Measurements from ENCODE around the gene KRTAP12-3. TPM values are rescaled to one million over a fixed set of nuclear protein-coding genes. Genes with fewer than 3 reads are reported as not detected.

The KRTAP12-3 gene
- total and polyA plus RNA-seq, 10 of the 15 experiments (the other 5 are each of a cell fraction or from before 2014, with no cell fraction given) = not detected

DNA sequence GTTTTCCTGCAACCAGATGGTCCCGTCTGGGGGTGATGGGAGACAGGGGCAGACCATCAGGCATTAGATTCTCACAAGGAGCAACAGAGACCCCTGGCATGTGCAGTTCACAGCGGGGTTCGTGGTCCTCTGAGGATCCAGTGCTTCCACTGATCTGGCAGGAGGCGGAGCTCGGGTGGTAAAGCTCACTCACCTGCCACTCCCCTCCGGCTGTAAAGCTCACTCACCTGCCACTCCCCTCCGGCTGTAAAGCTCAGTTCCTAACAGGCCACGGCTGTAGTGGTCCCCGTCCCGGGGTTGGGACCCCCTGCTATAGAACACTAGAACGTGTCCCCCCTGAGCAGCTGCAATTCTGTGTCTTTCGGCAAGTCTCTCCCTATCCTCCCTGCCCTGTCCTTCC is 43.8 kb downstream of the KRTAP12-3 start:
- DNase-seq (ENCODE audit: low read depth, low spot score) (no peak), ATAC-seq (no peak), FAIRE-seq (no peak)
- peaks cover 2 to 5% of the 10 kb centered on the region in 2 experiments; a peak in 3 of 4 replicates for H3K27me3 ChIP-seq (replicated peaks in 1 of 2; ENCODE audit: control insufficient read depth in 2 of 2, insufficient read depth in 2 of 2, low read length in 1 of 2)
- POLR2A ChIA-PET = interaction anchor here (0.6 kb wide), 1 partner anchor 1021 kb away, joined by 4 read pairs; no protein-coding TSS in a partner anchor
- CTCF ChIA-PET = no interaction called here
- no peak overlapping the region for H3K4me2 ChIP-seq (ENCODE audit: control insufficient read depth, insufficient read depth)
- H3K36me3 ChIP-seq (ENCODE audit: control insufficient read depth in 2 of 2, insufficient read depth in 2 of 2, low read length in 1 of 2) = no peaks in the 10 kb centered on the region
- TF ChIP-seq FOXM1 (IDR thresholded peaks at IDR 0.05; ENCODE audit: low read depth, low read length) (no peak), LARP7 (IDR thresholded peaks at IDR 0.05) (no peak), MYC (IDR thresholded peaks at IDR 0.05; ENCODE audit: insufficient read depth, insufficient read length, insufficient replicate concordance, low read length, severe bottlenecking) (no peak), SMC3 (IDR thresholded peaks at IDR 0.05; ENCODE audit: borderline replicate concordance, low read length) (no peak), PAX8 (IDR thresholded peaks at IDR 0.05) (no peak), TCF7 (IDR thresholded peaks at IDR 0.05; ENCODE audit: borderline replicate concordance) (no peak), RAD21 (IDR thresholded peaks at IDR 0.05; ENCODE audit: insufficient read depth, low read depth, low read length) (no peak), CEBPB (IDR thresholded peaks at IDR 0.05; ENCODE audit: borderline replicate concordance in 1 of 2, low read depth in 2 of 2, low read length in 2 of 2) (no peak), PAX5 (IDR thresholded peaks at IDR 0.05; ENCODE audit: borderline replicate concordance, low read depth, low read length) (no peak), YBX1 (IDR thresholded peaks at IDR 0.05) (no peak), IKZF2 (IDR thresholded peaks at IDR 0.05) (no peak), NFYA (IDR thresholded peaks at IDR 0.05; ENCODE audit: borderline replicate concordance, low read depth, low read length) (no peak)
- TF ChIP-seq, protein P1, sequence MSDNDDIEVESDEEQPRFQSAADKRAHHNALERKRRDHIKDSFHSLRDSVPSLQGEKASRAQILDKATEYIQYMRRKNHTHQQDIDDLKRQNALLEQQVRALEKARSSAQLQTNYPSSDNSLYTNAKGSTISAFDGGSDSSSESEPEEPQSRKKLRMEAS (IDR thresholded peaks at IDR 0.05; ENCODE audit: low read depth, low read length) = no peak
- TF ChIP-seq, protein P2, sequence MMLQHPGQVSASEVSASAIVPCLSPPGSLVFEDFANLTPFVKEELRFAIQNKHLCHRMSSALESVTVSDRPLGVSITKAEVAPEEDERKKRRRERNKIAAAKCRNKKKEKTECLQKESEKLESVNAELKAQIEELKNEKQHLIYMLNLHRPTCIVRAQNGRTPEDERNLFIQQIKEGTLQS (IDR thresholded peaks at IDR 0.05; ENCODE audit: borderline replicate concordance, extremely low read depth, low read depth, low read length) = no peak
- TF ChIP-seq, protein P3, sequence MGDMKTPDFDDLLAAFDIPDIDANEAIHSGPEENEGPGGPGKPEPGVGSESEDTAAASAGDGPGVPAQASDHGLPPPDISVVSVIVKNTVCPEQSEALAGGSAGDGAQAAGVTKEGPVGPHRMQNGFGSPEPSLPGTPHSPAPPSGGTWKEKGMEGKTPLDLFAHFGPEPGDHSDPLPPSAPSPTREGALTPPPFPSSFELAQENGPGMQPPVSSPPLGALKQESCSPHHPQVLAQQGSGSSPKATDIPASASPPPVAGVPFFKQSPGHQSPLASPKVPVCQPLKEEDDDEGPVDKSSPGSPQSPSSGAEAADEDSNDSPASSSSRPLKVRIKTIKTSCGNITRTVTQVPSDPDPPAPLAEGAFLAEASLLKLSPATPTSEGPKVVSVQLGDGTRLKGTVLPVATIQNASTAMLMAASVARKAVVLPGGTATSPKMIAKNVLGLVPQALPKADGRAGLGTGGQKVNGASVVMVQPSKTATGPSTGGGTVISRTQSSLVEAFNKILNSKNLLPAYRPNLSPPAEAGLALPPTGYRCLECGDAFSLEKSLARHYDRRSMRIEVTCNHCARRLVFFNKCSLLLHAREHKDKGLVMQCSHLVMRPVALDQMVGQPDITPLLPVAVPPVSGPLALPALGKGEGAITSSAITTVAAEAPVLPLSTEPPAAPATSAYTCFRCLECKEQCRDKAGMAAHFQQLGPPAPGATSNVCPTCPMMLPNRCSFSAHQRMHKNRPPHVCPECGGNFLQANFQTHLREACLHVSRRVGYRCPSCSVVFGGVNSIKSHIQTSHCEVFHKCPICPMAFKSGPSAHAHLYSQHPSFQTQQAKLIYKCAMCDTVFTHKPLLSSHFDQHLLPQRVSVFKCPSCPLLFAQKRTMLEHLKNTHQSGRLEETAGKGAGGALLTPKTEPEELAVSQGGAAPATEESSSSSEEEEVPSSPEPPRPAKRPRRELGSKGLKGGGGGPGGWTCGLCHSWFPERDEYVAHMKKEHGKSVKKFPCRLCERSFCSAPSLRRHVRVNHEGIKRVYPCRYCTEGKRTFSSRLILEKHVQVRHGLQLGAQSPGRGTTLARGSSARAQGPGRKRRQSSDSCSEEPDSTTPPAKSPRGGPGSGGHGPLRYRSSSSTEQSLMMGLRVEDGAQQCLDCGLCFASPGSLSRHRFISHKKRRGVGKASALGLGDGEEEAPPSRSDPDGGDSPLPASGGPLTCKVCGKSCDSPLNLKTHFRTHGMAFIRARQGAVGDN (IDR thresholded peaks at IDR 0.05) = no peak
- TF ChIP-seq, protein P4, sequence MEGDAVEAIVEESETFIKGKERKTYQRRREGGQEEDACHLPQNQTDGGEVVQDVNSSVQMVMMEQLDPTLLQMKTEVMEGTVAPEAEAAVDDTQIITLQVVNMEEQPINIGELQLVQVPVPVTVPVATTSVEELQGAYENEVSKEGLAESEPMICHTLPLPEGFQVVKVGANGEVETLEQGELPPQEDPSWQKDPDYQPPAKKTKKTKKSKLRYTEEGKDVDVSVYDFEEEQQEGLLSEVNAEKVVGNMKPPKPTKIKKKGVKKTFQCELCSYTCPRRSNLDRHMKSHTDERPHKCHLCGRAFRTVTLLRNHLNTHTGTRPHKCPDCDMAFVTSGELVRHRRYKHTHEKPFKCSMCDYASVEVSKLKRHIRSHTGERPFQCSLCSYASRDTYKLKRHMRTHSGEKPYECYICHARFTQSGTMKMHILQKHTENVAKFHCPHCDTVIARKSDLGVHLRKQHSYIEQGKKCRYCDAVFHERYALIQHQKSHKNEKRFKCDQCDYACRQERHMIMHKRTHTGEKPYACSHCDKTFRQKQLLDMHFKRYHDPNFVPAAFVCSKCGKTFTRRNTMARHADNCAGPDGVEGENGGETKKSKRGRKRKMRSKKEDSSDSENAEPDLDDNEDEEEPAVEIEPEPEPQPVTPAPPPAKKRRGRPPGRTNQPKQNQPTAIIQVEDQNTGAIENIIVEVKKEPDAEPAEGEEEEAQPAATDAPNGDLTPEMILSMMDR (IDR thresholded peaks at IDR 0.05 in 2 of 3, conservative IDR thresholded peaks at IDR 0.05 in 1 of 3; ENCODE audit: control insufficient read depth in 2 of 3, extremely low read depth in 1 of 3, insufficient read depth in 1 of 3, low read depth in 3 of 3, low read length in 3 of 3) = no peak
- no peaks in the 10 kb centered on the region for H4K20me1 ChIP-seq (ENCODE audit: control insufficient read depth, insufficient read depth)
- SMC1A ChIA-PET (ENCODE audit: uncharacterized antibody, unreplicated experiment) = no interaction called here
- no TSS peak for BruUV-seq (replicated peaks)
- in situ Hi-C loops (cut with MboI) (no loop called here), intact Hi-C loops (cut with micrococcal nuclease; ENCODE audit: unreplicated experiment) (no loop called here)
- 27% methylated on average over 12 of the region's 12 CpGs for WGBS (ENCODE audit: insufficient coverage, insufficient replicate concordance, low lambda C conversion rate, missing lambda C conversion rate)
- H3K27ac ChIP-seq (ENCODE audit: control insufficient read depth, insufficient read depth) = no peak overlapping the region
- no peaks in the 10 kb centered on the region for H3K79me2 ChIP-seq (ENCODE audit: control insufficient read depth, insufficient read depth, low read length)
- H3K9me3 ChIP-seq (replicated peaks; ENCODE audit: control insufficient read depth, insufficient read depth, low read length) = peaks cover 6% of the 10 kb centered on the region; the same call in 1 of the 3 replicates
- H3K4me3 ChIP-seq = no peak overlapping the region
- no peak overlapping the region for H3K9ac ChIP-seq (ENCODE audit: control insufficient read depth, insufficient read depth, low read length)
- no peaks in the 10 kb centered on the region for H3K4me1 ChIP-seq (ENCODE audit: control insufficient read depth, insufficient read depth, low read length)
- RAD21 ChIA-PET (ENCODE audit: unreplicated experiment) = no interaction called here
- no peak overlapping the region for H2AFZ ChIP-seq (ENCODE audit: control insufficient read depth, low read depth, low read length)
